CD4-positive, alpha-beta memory T cell (primary cell): Measurements from ENCODE around the gene SCAF4. TPM values are rescaled to one million over a fixed set of nuclear protein-coding genes. Genes with fewer than 3 reads are reported as not detected.
"Not testable (repeated sequence)": the region's sequence is repeated elsewhere in the genome, so short reads cannot be mapped to it uniquely, and the experiment has no call there.

Experiments used
- CTCF ChIA-PET: fragments of 350-600 bp; sonication (Branson Sonifier 250); formaldehyde crosslinking; loops from one replicate; lab custom pipeline; 2021; ENCODE audit warnings: inconsistent platforms; ENCODE audit not compliant: partially characterized antibody; lab: Charles Lee
- POLR2A ChIA-PET: fragments of 350-600 bp; sonication (Branson Sonifier 250); formaldehyde crosslinking; loops from one replicate; lab custom pipeline; 2021; ENCODE audit not compliant: partially characterized antibody; lab: Charles Lee
- DNase-seq, 5 donors: peaks; one replicate each; pipeline versions ENCODE4 v3.0.0 to v3.0.0-alpha.2; 2020 to 2022; ENCODE audit warnings: mixed read lengths in 1 of 5
- H3K27ac ChIP-seq: one replicate; pipeline ENCODE4 v1.7.0; 2013; ENCODE audit warnings: low read depth, low read length
- H3K27me3 ChIP-seq: 2 replicates; pipeline ENCODE4 v1.7.0; 2013; ENCODE audit warnings: mild to moderate bottlenecking, low read length, moderate library complexity; ENCODE audit not compliant: insufficient read depth
- H3K36me3 ChIP-seq: 2 replicates; pipeline ENCODE4 v1.7.0; 2013; ENCODE audit warnings: mild to moderate bottlenecking, low read length, moderate library complexity; ENCODE audit not compliant: insufficient read depth
- H3K4me1 ChIP-seq: 2 replicates; pipeline ENCODE4 v1.7.0; 2013; ENCODE audit warnings: mild to moderate bottlenecking, low read length, moderate library complexity; ENCODE audit not compliant: insufficient read depth
- H3K4me3 ChIP-seq, 2 donors: one replicate each; pipeline ENCODE4 v1.7.0; 2013; ENCODE audit warnings: low read length in 2 of 2, mild to moderate bottlenecking in 1 of 2
- H3K9me3 ChIP-seq, 2 donors: one replicate each; pipeline ENCODE4 v1.7.0; 2013; ENCODE audit warnings: low read length in 2 of 2, control low read depth in 1 of 2; ENCODE audit not compliant: control insufficient read depth in 1 of 2
- H3K27ac Mint-ChIP-seq, 7 donors: one replicate each; pipeline ENCODE4 v1.8.0; 2020 to 2021; ENCODE audit warnings: mixed read lengths in 7 of 7, mild to moderate bottlenecking in 6 of 7, inconsistent platforms in 3 of 7, moderate library complexity in 3 of 7
- H3K27me3 Mint-ChIP-seq, 2 donors: one replicate each; pipeline ENCODE4 v1.8.0; 2020 to 2021; ENCODE audit warnings: mixed read lengths in 2 of 2
- H3K36me3 Mint-ChIP-seq, 2 donors: one replicate each; pipeline ENCODE4 v1.8.0; 2020 to 2021; ENCODE audit warnings: mixed read lengths in 2 of 2, inconsistent platforms in 1 of 2, mild to moderate bottlenecking in 1 of 2
- H3K4me1 Mint-ChIP-seq, 4 donors: one replicate each; pipeline ENCODE4 v1.8.0; 2020 to 2021; ENCODE audit warnings: mixed read lengths in 4 of 4, mild to moderate bottlenecking in 1 of 4
- H3K4me3 Mint-ChIP-seq, 8 donors: one replicate each; pipeline ENCODE4 v1.8.0; 2020 to 2021; ENCODE audit warnings: mixed read lengths in 8 of 8, mild to moderate bottlenecking in 7 of 8, moderate library complexity in 6 of 8, inconsistent platforms in 3 of 8
- H3K9me3 Mint-ChIP-seq, 8 donors: one replicate each; pipeline ENCODE4 v1.8.0; 2020 to 2021; ENCODE audit warnings: mixed read lengths in 8 of 8, mild to moderate bottlenecking in 5 of 8, inconsistent platforms in 3 of 8, moderate library complexity in 1 of 8
- intact Hi-C: fragments of 100-400 bp; cut with micrococcal nuclease; formaldehyde crosslinking; loops from one replicate; pipeline ENCODE4 v1.15.1; 2023
- polyA plus RNA-seq, 2 donors: library from polyadenylated mRNA; unstranded; fragments of 300-500 nt; fragmentation: Illumina TruSeq; gene quantifications; one replicate each; pipeline ENCODE4 v1.2.3, GENCODE V29; 2021
- total RNA-seq, 2 experiments: library from RNA; stranded (reverse); gene quantifications; one replicate each; pipeline ENCODE4 v1.2.3, GENCODE V29; 2021

Gene SCAF4
- total and polyA plus RNA-seq, 4 experiments from 2014 or later: 4.8 to 64.7 (median 48.9) TPM

GRCh38 chr21:31631881-31632280 is 100.0 kb downstream of the SCAF4 start:
- CTCF ChIA-PET: interaction anchor here (0.6 kb wide), 1 partner anchor 15 kb away, joined by 5 read pairs; no protein-coding TSS in a partner anchor
- H3K36me3 ChIP-seq, DNase-seq, H3K4me1 ChIP-seq, H3K4me1 Mint-ChIP-seq, intact Hi-C loops, POLR2A ChIA-PET, H3K27ac Mint-ChIP-seq, H3K27me3 ChIP-seq, H3K36me3 Mint-ChIP-seq, H3K4me3 ChIP-seq, H3K9me3 ChIP-seq, H3K27me3 Mint-ChIP-seq, H3K27ac ChIP-seq: not testable (repeated sequence)
- peaks cover 0 to 12% (median 2%) of the 10 kb centered on the region in 8 donors for H3K9me3 Mint-ChIP-seq
- peak overlapping the region in 1 of 8 donors; percentile 12 for H3K4me3 Mint-ChIP-seq

GRCh38 chr21:31629972-31630711 is 101.8 kb downstream of the SCAF4 start:
- no peaks in the 10 kb centered on the region for H3K36me3 Mint-ChIP-seq
- H3K4me1 Mint-ChIP-seq: no peaks in the 10 kb centered on the region
- POLR2A ChIA-PET: no interaction called here
- Histone ChIP-seq H3K27ac (no peak overlapping the region), H3K9me3 (no peaks in the 10 kb centered on the region), H3K4me3 (no peak overlapping the region), H3K36me3 (no peaks in the 10 kb centered on the region), H3K4me1 (no peaks in the 10 kb centered on the region), H3K27me3 (no peaks in the 10 kb centered on the region)
- H3K9me3 Mint-ChIP-seq: peaks cover 0 to 7% (median 0%) of the 10 kb centered on the region in 8 donors
- no peak overlapping the region for H3K27ac Mint-ChIP-seq
- intact Hi-C loops: no loop called here
- H3K27me3 Mint-ChIP-seq: no peaks in the 10 kb centered on the region
- CTCF ChIA-PET: no interaction called here
- no peak overlapping the region for H3K4me3 Mint-ChIP-seq
- no peak for DNase-seq

DNA sequence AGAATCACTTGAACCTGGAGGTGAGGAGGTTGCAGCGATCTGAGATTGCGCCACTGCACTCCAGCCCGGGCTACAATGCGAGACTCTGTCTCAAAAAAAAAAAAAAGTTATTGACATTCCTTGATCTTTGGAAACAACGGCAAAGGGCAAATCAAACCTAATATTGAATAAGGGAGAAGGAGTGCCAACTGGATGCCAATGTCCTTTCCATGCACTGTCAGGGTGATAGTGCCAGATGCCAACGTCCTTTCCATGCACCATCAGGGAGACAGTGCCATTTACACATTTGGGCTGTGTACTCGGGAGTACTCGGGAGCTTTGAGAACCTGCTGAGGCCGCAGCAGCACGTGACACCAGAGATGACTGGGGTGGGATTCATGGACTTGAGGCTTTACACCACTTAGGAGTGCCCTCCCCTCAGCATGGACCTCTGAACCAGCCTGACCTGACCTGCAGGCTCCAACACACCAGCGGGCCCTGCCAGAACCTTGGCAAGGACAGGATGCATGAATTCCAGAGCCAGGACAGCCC is 106.9 kb downstream of the SCAF4 start:
- Histone ChIP-seq H3K27me3 (no peaks in the 10 kb centered on the region), H3K27ac (no peak overlapping the region), H3K4me3 (no peak overlapping the region), H3K9me3 (no peaks in the 10 kb centered on the region), H3K36me3 (no peaks in the 10 kb centered on the region), H3K4me1 (no peaks in the 10 kb centered on the region)
- peaks cover 0 to 1% of the 10 kb centered on the region in 2 donors for H3K27me3 Mint-ChIP-seq
- ChIA-PET POLR2A (no interaction called here), CTCF (no interaction called here)
- H3K9me3 Mint-ChIP-seq: no peaks in the 10 kb centered on the region
- no peaks in the 10 kb centered on the region for H3K36me3 Mint-ChIP-seq
- H3K4me3 Mint-ChIP-seq: no peak overlapping the region
- intact Hi-C loops: no loop called here
- H3K4me1 Mint-ChIP-seq: peaks cover 5 to 7% (median 6%) of the 10 kb centered on the region in 4 donors
- no peak for DNase-seq
- H3K27ac Mint-ChIP-seq: no peak overlapping the region

GRCh38 chr21:31624181-31624580 is 107.7 kb downstream of the SCAF4 start:
- no peaks in the 10 kb centered on the region for H3K9me3 ChIP-seq
- intact Hi-C loops: no loop called here
- Mint-ChIP-seq H3K4me1 (peaks cover 5 to 7% (median 6%) of the 10 kb centered on the region in 4 donors), H3K4me3 (no peak overlapping the region), H3K36me3 (no peaks in the 10 kb centered on the region), H3K27me3 (peaks cover 0 to 1% of the 10 kb centered on the region in 2 donors), H3K9me3 (no peaks in the 10 kb centered on the region), H3K27ac (no peak overlapping the region)
- CTCF ChIA-PET: no interaction called here
- no peak overlapping the region for H3K27ac ChIP-seq
- H3K27me3 ChIP-seq: no peaks in the 10 kb centered on the region
- no peak overlapping the region for H3K4me3 ChIP-seq
- no peak for DNase-seq
- no peaks in the 10 kb centered on the region for H3K4me1 ChIP-seq
- H3K36me3 ChIP-seq: no peaks in the 10 kb centered on the region
- POLR2A ChIA-PET: no interaction called here

- no peak for DNase-seq
- H3K9me3 Mint-ChIP-seq: no peaks in the 10 kb centered on the region
- H3K36me3 Mint-ChIP-seq: no peaks in the 10 kb centered on the region
- Histone ChIP-seq H3K4me1 (no peaks in the 10 kb centered on the region), H3K9me3 (no peaks in the 10 kb centered on the region), H3K4me3 (no peak overlapping the region), H3K27me3 (no peaks in the 10 kb centered on the region), H3K36me3 (no peaks in the 10 kb centered on the region), H3K27ac (no peak overlapping the region)
- H3K27ac Mint-ChIP-seq: peak overlapping the region in 1 of 7 donors; percentile 19
- CTCF ChIA-PET: no interaction called here
- peaks cover 5 to 7% (median 6%) of the 10 kb centered on the region in 4 donors for H3K4me1 Mint-ChIP-seq
- POLR2A ChIA-PET: no interaction called here
- intact Hi-C loops: no loop called here
- no peak overlapping the region for H3K4me3 Mint-ChIP-seq
- peaks cover 0 to 1% of the 10 kb centered on the region in 2 donors for H3K27me3 Mint-ChIP-seq
Measured at GRCh38 chr21:31623664-31624063, 108.3 kb downstream of the SCAF4 start.

DNA sequence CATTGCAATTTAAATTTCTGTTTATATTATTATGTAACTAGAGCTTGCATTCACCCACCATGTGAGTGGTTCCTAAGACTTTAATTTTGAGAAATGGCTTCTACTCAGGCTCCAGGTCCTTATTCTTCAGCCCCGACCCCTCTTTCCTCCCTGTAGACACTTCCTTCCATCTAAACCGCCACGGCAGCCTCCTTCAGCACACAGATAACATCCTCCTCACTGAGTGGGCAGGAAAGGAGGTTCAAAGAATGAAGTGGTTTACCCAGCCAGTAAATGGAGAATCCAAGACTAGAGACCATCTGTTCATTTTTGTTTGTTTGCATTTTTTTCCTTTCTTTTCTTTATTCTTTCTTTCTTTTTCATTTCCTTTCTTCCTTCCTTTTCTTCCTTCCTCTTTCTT is 109.5 kb downstream of the SCAF4 start:
- no peak overlapping the region for H3K27ac ChIP-seq
- H3K9me3 Mint-ChIP-seq: no peaks in the 10 kb centered on the region
- ChIA-PET CTCF (no interaction called here), POLR2A (no interaction called here)
- H3K9me3 ChIP-seq: no peaks in the 10 kb centered on the region
- intact Hi-C loops: no loop called here
- H3K4me1 ChIP-seq: no peaks in the 10 kb centered on the region
- no peak overlapping the region for H3K4me3 ChIP-seq
- H3K36me3 ChIP-seq: no peaks in the 10 kb centered on the region
- no peaks in the 10 kb centered on the region for H3K36me3 Mint-ChIP-seq
- H3K27ac Mint-ChIP-seq: no peak overlapping the region
- peaks cover 0 to 1% of the 10 kb centered on the region in 2 donors for H3K27me3 Mint-ChIP-seq
- H3K4me3 Mint-ChIP-seq: no peak overlapping the region
- no peaks in the 10 kb centered on the region for H3K27me3 ChIP-seq
- peaks cover 5 to 7% (median 6%) of the 10 kb centered on the region in 4 donors for H3K4me1 Mint-ChIP-seq
- no peak for DNase-seq
